Right renal pelvis (tissue), 4 donors: ENCODE measurements around the gene NT5E. TPM values are rescaled to one million over a fixed set of nuclear protein-coding genes. Genes with fewer than 3 reads are reported as not detected.
"Not testable (repeated sequence)": the region's sequence is repeated elsewhere in the genome, so short reads cannot be mapped to it uniquely, and the experiment has no call there.

Source experiments
- DNase-seq, 4 donors: peaks; one replicate each; pipeline ENCODE4 v3.0.0-alpha.2; 2013; ENCODE audit warnings: low read depth in 4 of 4, low spot score in 3 of 4, missing footprints in 1 of 4
- polyA plus RNA-seq, 4 donors: library from polyadenylated mRNA; unstranded; fragments of 120-200 nt; gene quantifications; one replicate each; pipeline ENCODE4 v1.2.1, GENCODE V29; 2013; ENCODE audit not compliant: insufficient read length in 4 of 4

The NT5E gene
- polyA plus RNA-seq, result 1 to 10 TPM; 3.5 to 5.4 (median 4.7) TPM

GRCh38 chr6:85449818-85450759 lies at the start of gene NT5E:
Gene NT5E, plus strand, starts transcription at chr6:85450083. Its CDS starts 57 bp downstream, at chr6:85450140.
- peak in 3 of 4 donors; percentile 14 to 31 (median 16) for DNase-seq

GRCh38 chr6:85400331-85400730 lies 49.6 kb upstream of the NT5E start:
- DNase-seq, result no peak

- DNase-seq, result no peak
Observed at GRCh38 chr6:85401186-85402021, 48.5 kb upstream of the NT5E start.

- no peak for DNase-seq
Observed at GRCh38 chr6:85402071-85402470, 47.8 kb upstream of the NT5E start.

GRCh38 chr6:85402922-85403321 lies 47.0 kb upstream of the NT5E start:
- no peak for DNase-seq

GRCh38 chr6:85403331-85404015 lies 46.4 kb upstream of the NT5E start:
- DNase-seq, result no peak

GRCh38 chr6:85404016-85404563 lies 45.8 kb upstream of the NT5E start:
- DNase-seq, result not testable (repeated sequence)

GRCh38 chr6:85404564-85405174 lies 45.2 kb upstream of the NT5E start:
- no peak for DNase-seq

- DNase-seq, result no peak
Observed at GRCh38 chr6:85405175-85405852, 44.6 kb upstream of the NT5E start.

- no peak for DNase-seq
Observed at GRCh38 chr6:85405853-85406198, 44.1 kb upstream of the NT5E start.

GRCh38 chr6:85406641-85407075 lies 43.2 kb upstream of the NT5E start:
- DNase-seq, result no peak

- DNase-seq, result no peak
Observed at GRCh38 chr6:85408039-85408438, 41.8 kb upstream of the NT5E start.

GRCh38 chr6:85412911-85413430 lies 36.9 kb upstream of the NT5E start:
- DNase-seq, result no peak

GRCh38 chr6:85416049-85416448 lies 33.8 kb upstream of the NT5E start:
- no peak for DNase-seq

GRCh38 chr6:85416766-85417165 lies 33.1 kb upstream of the NT5E start:
- no peak for DNase-seq

- no peak for DNase-seq
Observed at GRCh38 chr6:85417336-85417735, 32.5 kb upstream of the NT5E start.

- no peak for DNase-seq
Observed at GRCh38 chr6:85418059-85418458, 31.8 kb upstream of the NT5E start.

GRCh38 chr6:85419046-85419759 lies 30.7 kb upstream of the NT5E start:
- no peak for DNase-seq

GRCh38 chr6:85420551-85420950 lies 29.3 kb upstream of the NT5E start:
- DNase-seq, result no peak
